Adrenal gland (tissue), 5 donors: Measurements from ENCODE around the gene OXT.
"Not testable (repeated sequence)": the region's sequence is repeated elsewhere in the genome, so short reads cannot be mapped to it uniquely, and the experiment has no call there.

Experiments
- POLR2A ChIP-seq, 2 donors: fragments of 450-650 bp; IDR thresholded peaks; one replicate each; pipeline ENCODE4 v1.6.1; 2017; ENCODE audit warnings: antibody characterized with exemption in 2 of 2, mild to moderate bottlenecking in 2 of 2, moderate library complexity in 1 of 2
- TF ChIP-seq, protein P1 (sequence below), 6 experiments: fragments of 450-650 bp in 4 of 6; fragments of 200-600 bp in 2 of 6; sonication (generic) in 1 of 6; IDR thresholded peaks; 1 replicate in 5 of 6; 2 replicates in 1 of 6; pipeline versions ENCODE4 v1.5.1 to v1.8.0; 2016 to 2021; ENCODE audit warnings: antibody characterized with exemption in 6 of 6, mild to moderate bottlenecking in 2 of 6, moderate library complexity in 1 of 6
- donor health status: DM: no; HTN: no; CAD: no.

- TF ChIP-seq POLR2A (IDR thresholded peaks at IDR 0.05), result not testable (repeated sequence)
- TF ChIP-seq, protein P1, sequence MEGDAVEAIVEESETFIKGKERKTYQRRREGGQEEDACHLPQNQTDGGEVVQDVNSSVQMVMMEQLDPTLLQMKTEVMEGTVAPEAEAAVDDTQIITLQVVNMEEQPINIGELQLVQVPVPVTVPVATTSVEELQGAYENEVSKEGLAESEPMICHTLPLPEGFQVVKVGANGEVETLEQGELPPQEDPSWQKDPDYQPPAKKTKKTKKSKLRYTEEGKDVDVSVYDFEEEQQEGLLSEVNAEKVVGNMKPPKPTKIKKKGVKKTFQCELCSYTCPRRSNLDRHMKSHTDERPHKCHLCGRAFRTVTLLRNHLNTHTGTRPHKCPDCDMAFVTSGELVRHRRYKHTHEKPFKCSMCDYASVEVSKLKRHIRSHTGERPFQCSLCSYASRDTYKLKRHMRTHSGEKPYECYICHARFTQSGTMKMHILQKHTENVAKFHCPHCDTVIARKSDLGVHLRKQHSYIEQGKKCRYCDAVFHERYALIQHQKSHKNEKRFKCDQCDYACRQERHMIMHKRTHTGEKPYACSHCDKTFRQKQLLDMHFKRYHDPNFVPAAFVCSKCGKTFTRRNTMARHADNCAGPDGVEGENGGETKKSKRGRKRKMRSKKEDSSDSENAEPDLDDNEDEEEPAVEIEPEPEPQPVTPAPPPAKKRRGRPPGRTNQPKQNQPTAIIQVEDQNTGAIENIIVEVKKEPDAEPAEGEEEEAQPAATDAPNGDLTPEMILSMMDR (IDR thresholded peaks at IDR 0.05), result not testable (repeated sequence)
Measured at GRCh38 chr20:3073251-3073643, 1.8 kb downstream of the OXT start.
